COLO829 (cell line): Measurements from ENCODE around the gene ARTN.
A peak's percentile ranks its signal among the peaks of the same experiment; 100 is the strongest.

Experiments used
- DNase-seq: peaks from one replicate; pipeline ENCODE4 v3.0.0; 2012; ENCODE audit warnings: low spot score

The ARTN gene

GRCh38 chr1:43925846-43926245 is 7.8 kb upstream of the ARTN start:
- DNase-seq = no peak

GRCh38 chr1:43930168-43930948 is 3.2 kb upstream of the ARTN start:
- no peak for DNase-seq

- no peak for DNase-seq
These were observed 2.7 kb upstream of the ARTN start for GRCh38 chr1:43930949-43931275.

GRCh38 chr1:43931711-43932660 is 1.6 kb upstream of the ARTN start:
- DNase-seq = no peak

- no peak for DNase-seq
These were observed 715 bp upstream of the ARTN start for GRCh38 chr1:43932786-43933385.

- DNase-seq = peak; percentile 45
These were observed 742 bp downstream of the ARTN start for GRCh38 chr1:43934101-43934985.

GRCh38 chr1:43934986-43935324 is 1.4 kb downstream of the ARTN start:
- DNase-seq = no peak

- DNase-seq = no peak
These were observed 2.3 kb downstream of the ARTN start for GRCh38 chr1:43935711-43936427.

- DNase-seq = no peak
These were observed 3.0 kb downstream of the ARTN start for GRCh38 chr1:43936431-43937151.

GRCh38 chr1:43937179-43937865 is 3.7 kb downstream of the ARTN start:
- DNase-seq = no peak

GRCh38 chr1:43938383-43938782 is 4.8 kb downstream of the ARTN start:
- no peak for DNase-seq

- no peak for DNase-seq
These were observed 5.4 kb downstream of the ARTN start for GRCh38 chr1:43938892-43939587.

GRCh38 chr1:43942411-43942810 is 8.8 kb downstream of the ARTN start:
- DNase-seq = no peak

- no peak for DNase-seq
These were observed 11.3 kb downstream of the ARTN start for GRCh38 chr1:43944860-43945259.

GRCh38 chr1:43945674-43946235 is 12.2 kb downstream of the ARTN start:
- no peak for DNase-seq

GRCh38 chr1:43946236-43947060 is 12.8 kb downstream of the ARTN start, which contains the start of gene IPO13:
Gene IPO13 (plus strand): TSS chr1:43946950. CDS start chr1:43947601, 651 bp downstream.
- DNase-seq = peak; percentile 94

GRCh38 chr1:43947061-43947873 is 13.7 kb downstream of the ARTN start:
- DNase-seq = no peak
